NT2/D1 (cell line): ENCODE results near the gene INPP5D.

Experiments used
- DNase-seq: peaks from one replicate; pipeline ENCODE4 v3.0.0-alpha.2; 2011; ENCODE audit warnings: low read depth, low spot score
- H3K27me3 ChIP-seq: 2 replicates; pipeline ENCODE4 v1.6.0; 2011; ENCODE audit warnings: mild to moderate bottlenecking; ENCODE audit not compliant: insufficient read length, insufficient read depth
- H3K36me3 ChIP-seq: 2 replicates; pipeline ENCODE4 v1.6.1; 2011; ENCODE audit warnings: mild to moderate bottlenecking, low read length, mixed read lengths; ENCODE audit not compliant: insufficient read depth, insufficient read length
- H3K4me1 ChIP-seq: 2 replicates; pipeline ENCODE4 v1.5.1; 2011; ENCODE audit not compliant: insufficient read depth, insufficient read length
- H3K4me3 ChIP-seq: 2 replicates; pipeline ENCODE4 v1.5.1; 2011; ENCODE audit warnings: low read depth; ENCODE audit not compliant: insufficient read length
- H3K9ac ChIP-seq: 2 replicates; pipeline ENCODE4 v1.6.0; 2011; ENCODE audit warnings: low read depth; ENCODE audit not compliant: insufficient read length
- H3K9me3 ChIP-seq: 2 replicates; pipeline ENCODE4 v1.5.1; 2011; ENCODE audit warnings: mild to moderate bottlenecking, low read length; ENCODE audit not compliant: insufficient read depth
- SUZ12 ChIP-seq: IDR thresholded peaks from 2 replicates; pipeline ENCODE4 v1.6.1; 2011; ENCODE audit not compliant: insufficient read length, insufficient read depth; ENCODE audit errors: extremely low read depth
- YY1 ChIP-seq: IDR thresholded peaks from 2 replicates; pipeline ENCODE4 v1.6.1; 2011; ENCODE audit not compliant: insufficient read length, insufficient read depth
- ZNF274 ChIP-seq: IDR thresholded peaks from 2 replicates; pipeline ENCODE4 v1.6.1; 2011; ENCODE audit warnings: mild to moderate bottlenecking, low read depth, low read length

INPP5D gene

GRCh38 chr2:233233618-233234230 is 173.6 kb downstream of the INPP5D start:
- no peaks in the 10 kb centered on the region for H3K36me3 ChIP-seq
- DNase-seq: no peak
- H3K9ac ChIP-seq: no peak overlapping the region
- no peaks in the 10 kb centered on the region for H3K27me3 ChIP-seq
- H3K4me1 ChIP-seq: no peaks in the 10 kb centered on the region
- H3K4me3 ChIP-seq: no peak overlapping the region
- 0 out of 2 replicates have a peak, but pooled peaks cover 9% of the 10 kb centered on the region for H3K9me3 ChIP-seq
- TF ChIP-seq ZNF274: no peak
- TF ChIP-seq SUZ12: no peak
- TF ChIP-seq YY1: no peak

GRCh38 chr2:233234264-233234663 is 174.1 kb downstream of the INPP5D start:
- TF ChIP-seq SUZ12: no peak
- TF ChIP-seq YY1: no peak
- no peak for TF ChIP-seq ZNF274
- Histone ChIP-seq H3K27me3 (no peaks in the 10 kb centered on the region), H3K4me1 (no peaks in the 10 kb centered on the region)

GRCh38 chr2:233234996-233235395 is 174.9 kb downstream of the INPP5D start:
- TF ChIP-seq YY1: no peak
- no peak for TF ChIP-seq ZNF274
- no peak for TF ChIP-seq SUZ12
- no peak overlapping the region for H3K9ac ChIP-seq
- DNase-seq: no peak

More at GRCh38 chr2:233234264-233234663, 174.1 kb downstream of the INPP5D start:
- Histone ChIP-seq H3K9ac (no peak overlapping the region), H3K36me3 (no peaks in the 10 kb centered on the region), H3K4me3 (no peak overlapping the region), H3K9me3 (0 out of 2 replicates have a peak, but pooled peaks cover 9% of the 10 kb centered on the region)
- no peak for DNase-seq

GRCh38 chr2:233235977-233236376 is 175.8 kb downstream of the INPP5D start:
- H3K36me3 ChIP-seq: no peaks in the 10 kb centered on the region
- H3K9me3 ChIP-seq: 0 out of 2 replicates have a peak, but pooled peaks cover 9% of the 10 kb centered on the region
- no peak overlapping the region for H3K4me3 ChIP-seq
- no peak for DNase-seq
- no peak for TF ChIP-seq YY1
- no peak for TF ChIP-seq SUZ12
- TF ChIP-seq ZNF274: no peak
- no peak overlapping the region for H3K9ac ChIP-seq
- H3K4me1 ChIP-seq: no peaks in the 10 kb centered on the region
- H3K27me3 ChIP-seq: no peaks in the 10 kb centered on the region

More at GRCh38 chr2:233234996-233235395, 174.9 kb downstream of the INPP5D start:
- H3K36me3 ChIP-seq: no peaks in the 10 kb centered on the region
- no peaks in the 10 kb centered on the region for H3K27me3 ChIP-seq
- no peak overlapping the region for H3K4me3 ChIP-seq
- H3K4me1 ChIP-seq: no peaks in the 10 kb centered on the region
- H3K9me3 ChIP-seq: 0 out of 2 replicates have a peak, but pooled peaks cover 9% of the 10 kb centered on the region

- Histone ChIP-seq H3K27me3 (no peaks in the 10 kb centered on the region), H3K4me3 (no peak overlapping the region), H3K9ac (no peak overlapping the region), H3K9me3 (0 out of 2 replicates have a peak, but pooled peaks cover 9% of the 10 kb centered on the region), H3K36me3 (no peaks in the 10 kb centered on the region), H3K4me1 (no peaks in the 10 kb centered on the region)
- TF ChIP-seq ZNF274 (no peak), SUZ12 (no peak), YY1 (no peak)
- DNase-seq: no peak
Measured at GRCh38 chr2:233236820-233237589, 176.9 kb downstream of the INPP5D start.

GRCh38 chr2:233240897-233241296 is 180.8 kb downstream of the INPP5D start:
- H3K36me3 ChIP-seq: no peaks in the 10 kb centered on the region
- TF ChIP-seq SUZ12 (no peak), YY1 (no peak), ZNF274 (no peak)
- no peaks in the 10 kb centered on the region for H3K27me3 ChIP-seq
- no peak overlapping the region for H3K9ac ChIP-seq
- no peak overlapping the region for H3K4me3 ChIP-seq
- H3K4me1 ChIP-seq: no peaks in the 10 kb centered on the region
- H3K9me3 ChIP-seq: 0 out of 2 replicates have a peak, but pooled peaks cover 9% of the 10 kb centered on the region
- no peak for DNase-seq

- Histone ChIP-seq H3K4me1 (no peaks in the 10 kb centered on the region), H3K9me3 (0 out of 2 replicates have a peak, but pooled peaks cover 9% of the 10 kb centered on the region), H3K27me3 (no peaks in the 10 kb centered on the region), H3K36me3 (no peaks in the 10 kb centered on the region), H3K4me3 (no peak overlapping the region), H3K9ac (no peak overlapping the region)
- TF ChIP-seq YY1: no peak
- TF ChIP-seq ZNF274: no peak
- no peak for TF ChIP-seq SUZ12
- DNase-seq: no peak
Measured at GRCh38 chr2:233241803-233242202, 181.7 kb downstream of the INPP5D start.
